Measurements from ENCODE around the gene TMEM50B.

TMEM50B gene

GRCh38 chr21:33443194-33443593, 36.6 kb downstream of the TMEM50B start:
- no peak for DNase-seq (ENCODE audit: insufficient read length, low spot score)
- TF ChIP-seq, protein P1, sequence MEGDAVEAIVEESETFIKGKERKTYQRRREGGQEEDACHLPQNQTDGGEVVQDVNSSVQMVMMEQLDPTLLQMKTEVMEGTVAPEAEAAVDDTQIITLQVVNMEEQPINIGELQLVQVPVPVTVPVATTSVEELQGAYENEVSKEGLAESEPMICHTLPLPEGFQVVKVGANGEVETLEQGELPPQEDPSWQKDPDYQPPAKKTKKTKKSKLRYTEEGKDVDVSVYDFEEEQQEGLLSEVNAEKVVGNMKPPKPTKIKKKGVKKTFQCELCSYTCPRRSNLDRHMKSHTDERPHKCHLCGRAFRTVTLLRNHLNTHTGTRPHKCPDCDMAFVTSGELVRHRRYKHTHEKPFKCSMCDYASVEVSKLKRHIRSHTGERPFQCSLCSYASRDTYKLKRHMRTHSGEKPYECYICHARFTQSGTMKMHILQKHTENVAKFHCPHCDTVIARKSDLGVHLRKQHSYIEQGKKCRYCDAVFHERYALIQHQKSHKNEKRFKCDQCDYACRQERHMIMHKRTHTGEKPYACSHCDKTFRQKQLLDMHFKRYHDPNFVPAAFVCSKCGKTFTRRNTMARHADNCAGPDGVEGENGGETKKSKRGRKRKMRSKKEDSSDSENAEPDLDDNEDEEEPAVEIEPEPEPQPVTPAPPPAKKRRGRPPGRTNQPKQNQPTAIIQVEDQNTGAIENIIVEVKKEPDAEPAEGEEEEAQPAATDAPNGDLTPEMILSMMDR (IDR thresholded peaks at IDR 0.05; ENCODE audit: insufficient read depth, missing control alignments), result no peak

GRCh38 chr21:33441489-33442477, 38.0 kb downstream of the TMEM50B start:
- no peak for FAIRE-seq
- TF ChIP-seq, protein P1 (IDR thresholded peaks at IDR 0.05; ENCODE audit: insufficient read depth, missing control alignments), result no peak
- DNase-seq (ENCODE audit: insufficient read length, low spot score), result no peak

More at GRCh38 chr21:33443194-33443593, 36.6 kb downstream of the TMEM50B start:
- FAIRE-seq, result no peak

DNA sequence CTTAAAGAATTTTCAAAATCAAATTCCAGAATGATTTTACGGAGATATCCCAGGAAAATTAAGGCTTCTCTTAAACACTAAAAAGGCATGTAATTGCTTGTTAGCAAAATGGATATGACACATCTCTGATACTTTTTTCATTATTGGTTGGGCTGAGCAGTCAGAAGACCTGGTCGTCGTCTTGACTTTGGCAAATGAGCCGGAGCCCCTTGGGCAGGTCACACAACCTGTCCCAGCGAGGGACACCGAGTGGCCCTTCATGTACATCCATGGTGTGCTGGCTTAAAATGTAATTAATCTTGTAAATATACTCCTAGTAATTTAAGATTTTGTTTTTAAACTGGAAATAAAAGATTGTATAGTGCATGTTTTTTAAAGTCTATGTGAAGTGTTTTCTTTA, 42.6 kb downstream of the TMEM50B start:
- no peak for DNase-seq (ENCODE audit: insufficient read length, low spot score)
- no peak for FAIRE-seq
- TF ChIP-seq, protein P1 (IDR thresholded peaks at IDR 0.05; ENCODE audit: insufficient read depth, missing control alignments), result no peak

DNA sequence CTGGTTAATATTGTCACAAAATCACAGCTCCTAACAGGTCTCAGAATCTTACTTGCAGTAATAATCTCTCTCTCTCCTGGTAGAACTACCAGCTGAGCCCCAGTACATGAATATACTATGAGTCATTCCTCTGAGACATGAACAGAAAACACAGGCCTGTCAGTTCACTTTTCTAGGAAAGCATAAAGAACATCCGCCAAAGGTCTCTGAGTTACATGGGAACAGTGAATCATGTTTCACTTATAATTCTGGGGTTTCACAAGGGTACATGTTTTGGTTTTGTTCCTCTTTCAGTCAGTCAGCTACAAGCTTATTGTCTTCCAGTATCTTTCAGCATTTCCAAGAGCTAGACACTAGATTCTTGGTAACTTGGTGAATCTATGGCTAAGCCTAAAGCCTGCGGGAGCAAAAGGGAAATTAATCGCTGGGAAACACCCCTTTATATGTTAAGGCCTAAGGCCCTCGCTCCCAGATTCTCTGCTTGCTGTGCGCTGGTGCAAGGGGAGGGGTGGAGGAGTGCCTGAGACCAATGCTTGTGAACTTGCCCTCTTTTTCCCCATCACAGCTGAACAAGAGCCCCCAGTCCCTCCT, 44.9 kb downstream of the TMEM50B start:
- FAIRE-seq (no peak), DNase-seq (ENCODE audit: insufficient read length, low spot score) (no peak)
- TF ChIP-seq, protein P1 (IDR thresholded peaks at IDR 0.05; ENCODE audit: insufficient read depth, missing control alignments), result no peak

DNA sequence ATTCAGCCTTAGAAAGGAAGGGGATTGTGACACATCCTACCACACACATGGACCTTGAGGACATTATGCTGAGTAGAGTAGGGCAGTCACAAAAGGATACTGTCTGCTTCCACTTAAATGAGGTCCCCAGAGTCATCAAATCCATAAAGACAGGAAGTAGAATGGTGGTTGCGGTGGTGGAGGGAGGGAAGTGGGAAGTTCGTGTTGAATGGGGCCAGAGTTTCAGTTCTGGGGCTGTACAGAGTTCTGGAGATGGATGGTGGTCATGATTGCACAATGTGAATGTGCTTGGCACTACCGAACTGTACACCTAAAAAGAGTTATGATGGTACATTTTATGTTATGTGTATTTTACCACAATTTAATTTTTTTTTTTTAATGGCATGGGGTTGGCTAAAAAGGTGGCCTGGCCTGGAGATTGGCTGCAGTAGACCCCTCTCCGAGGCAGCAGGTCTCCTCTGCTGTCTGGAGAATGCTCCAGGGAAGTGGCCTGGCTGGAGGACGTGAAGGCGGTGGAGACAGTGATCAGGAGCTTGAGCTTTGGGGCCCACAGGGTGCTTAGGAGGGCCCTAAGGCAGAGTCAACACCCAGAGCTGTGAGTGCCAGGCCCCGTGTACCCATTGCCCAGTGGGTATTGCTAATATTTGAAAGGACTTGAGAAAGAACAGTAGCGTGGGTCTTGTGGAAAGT, 46.2 kb downstream of the TMEM50B start:
- no peak for FAIRE-seq
- TF ChIP-seq, protein P1 (IDR thresholded peaks at IDR 0.05; ENCODE audit: insufficient read depth, missing control alignments), result no peak
- no peak for DNase-seq (ENCODE audit: insufficient read length, low spot score)

DNA sequence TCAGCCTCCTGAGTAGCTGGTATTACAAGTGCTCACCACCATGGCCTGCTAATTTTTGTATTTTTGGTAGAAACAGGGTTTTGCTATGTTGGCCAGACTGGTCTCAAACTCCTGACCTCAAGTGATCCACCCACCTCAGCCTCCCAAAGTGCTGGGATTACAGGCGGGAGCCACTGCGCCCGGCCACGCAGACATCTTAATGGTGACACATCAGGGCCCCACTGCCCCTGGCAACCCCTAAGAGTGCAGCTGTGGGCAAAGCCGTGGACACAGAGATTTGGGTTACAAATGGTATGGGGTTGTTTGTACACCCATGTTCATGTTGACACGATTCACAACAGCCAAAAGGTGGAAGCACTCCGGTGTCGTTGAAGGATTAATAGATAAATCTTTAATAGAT, 46.8 kb downstream of the TMEM50B start:
- DNase-seq (ENCODE audit: insufficient read length, low spot score) (no peak), FAIRE-seq (no peak)
- TF ChIP-seq, protein P1 (IDR thresholded peaks at IDR 0.05; ENCODE audit: insufficient read depth, missing control alignments), result no peak

All from D721Med (cell line).